HG03439 (cell line): ENCODE data around the gene CNTN4.

Source experiments
- ATAC-seq: cut with Tn5 transposase; IDR thresholded peaks from one replicate; pipeline ENCODE4 v1.9.1; 2021; ENCODE audit warnings: mild to moderate bottlenecking, moderate library complexity; ENCODE audit not compliant: unreplicated experiment

The CNTN4 gene

GRCh38 chr3:2250783-2251182 lies 152.1 kb downstream of the CNTN4 start:
- no peak for ATAC-seq

- ATAC-seq = no peak
These were observed 163.1 kb downstream of the CNTN4 start for GRCh38 chr3:2261747-2262146.

DNA sequence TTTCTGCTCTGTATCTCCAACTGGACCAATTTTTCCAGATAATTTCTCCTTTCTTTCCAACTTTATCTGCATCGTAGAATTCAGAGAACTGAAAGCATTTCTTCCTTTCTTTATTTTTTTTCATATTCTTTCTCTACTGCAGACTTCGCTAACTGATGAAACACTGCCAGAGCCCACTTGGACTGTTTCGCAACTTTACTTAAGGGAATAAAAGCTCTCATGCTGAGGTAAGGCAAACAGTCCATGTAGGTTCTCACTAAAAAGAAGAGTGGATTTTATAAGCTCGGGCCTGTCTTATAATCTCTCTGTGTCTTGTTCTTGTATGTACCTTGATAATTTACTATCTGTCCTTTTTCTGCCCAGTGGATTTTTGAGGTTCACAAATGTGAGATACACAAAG lies 163.5 kb downstream of the CNTN4 start:
- ATAC-seq = no peak

GRCh38 chr3:2266606-2267005 lies 167.9 kb downstream of the CNTN4 start:
- ATAC-seq = no peak

DNA sequence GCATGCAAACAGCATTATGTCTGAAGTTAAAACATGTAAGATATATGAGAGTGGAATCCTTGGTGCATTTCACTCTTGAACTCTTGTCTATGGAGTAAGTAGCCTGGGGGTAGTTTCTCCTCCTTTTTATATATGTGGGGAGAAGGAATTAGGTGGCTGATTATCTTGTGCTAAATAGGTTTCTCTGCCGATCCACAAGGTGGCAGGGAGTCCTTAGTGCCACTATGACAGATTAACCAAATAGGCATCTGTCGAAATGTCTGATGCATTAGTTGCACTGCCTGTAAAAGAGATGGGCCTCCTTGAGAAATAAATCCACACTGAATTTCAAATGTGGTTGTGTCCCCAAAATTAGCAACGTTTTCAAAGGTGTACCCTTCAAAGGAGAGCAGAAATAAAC lies 170.1 kb downstream of the CNTN4 start:
- ATAC-seq = no peak

GRCh38 chr3:2274526-2274925 lies 175.9 kb downstream of the CNTN4 start:
- ATAC-seq = no peak

DNA sequence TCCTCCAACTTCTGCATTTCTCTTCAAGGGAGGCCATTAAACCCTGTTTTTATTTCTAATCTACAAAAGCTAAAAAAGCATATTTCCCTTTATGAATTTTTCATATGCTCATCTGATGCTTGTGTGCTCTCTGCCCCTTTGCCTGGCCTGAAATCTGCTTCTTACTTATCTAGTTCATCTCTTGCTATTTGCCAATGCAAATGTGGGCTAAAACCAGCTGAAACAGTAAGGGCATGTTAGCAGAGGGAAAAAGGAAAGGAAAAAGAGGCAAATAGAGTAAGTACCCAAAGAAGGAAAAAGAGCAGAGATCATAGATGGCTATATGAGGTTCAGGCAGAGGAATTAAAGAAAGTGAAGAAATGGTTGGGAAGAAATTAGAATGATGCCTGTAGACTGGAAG lies 185.2 kb downstream of the CNTN4 start:
- no peak for ATAC-seq

GRCh38 chr3:2300938-2301337 lies 202.3 kb downstream of the CNTN4 start:
- no peak for ATAC-seq

DNA sequence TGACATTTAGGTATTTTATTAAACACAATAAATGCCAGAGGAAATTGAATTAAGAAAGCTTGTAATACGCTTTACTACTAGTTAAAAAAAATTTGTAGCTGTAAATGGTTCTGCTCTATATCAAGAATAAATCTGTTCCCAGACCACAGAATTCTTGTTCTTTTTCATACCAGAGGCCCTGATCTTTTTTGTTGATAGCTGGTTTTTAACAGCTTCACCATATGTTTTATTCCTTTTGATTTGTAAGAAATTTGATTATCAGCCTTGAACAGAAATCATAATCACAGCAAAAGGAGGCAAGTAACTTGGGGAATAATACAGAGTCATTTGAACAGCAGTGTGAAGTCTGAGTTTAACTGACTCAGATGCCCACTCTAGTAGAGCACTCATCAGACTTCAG lies 202.7 kb downstream of the CNTN4 start:
- ATAC-seq = no peak

- no peak for ATAC-seq
These were observed 204.9 kb downstream of the CNTN4 start for GRCh38 chr3:2303566-2303965.

GRCh38 chr3:2311022-2311421 lies 212.4 kb downstream of the CNTN4 start:
- ATAC-seq = no peak

- ATAC-seq = no peak
These were observed 218.9 kb downstream of the CNTN4 start for GRCh38 chr3:2317521-2317920.

- ATAC-seq = no peak
These were observed 236.3 kb downstream of the CNTN4 start for GRCh38 chr3:2334921-2335320.

DNA sequence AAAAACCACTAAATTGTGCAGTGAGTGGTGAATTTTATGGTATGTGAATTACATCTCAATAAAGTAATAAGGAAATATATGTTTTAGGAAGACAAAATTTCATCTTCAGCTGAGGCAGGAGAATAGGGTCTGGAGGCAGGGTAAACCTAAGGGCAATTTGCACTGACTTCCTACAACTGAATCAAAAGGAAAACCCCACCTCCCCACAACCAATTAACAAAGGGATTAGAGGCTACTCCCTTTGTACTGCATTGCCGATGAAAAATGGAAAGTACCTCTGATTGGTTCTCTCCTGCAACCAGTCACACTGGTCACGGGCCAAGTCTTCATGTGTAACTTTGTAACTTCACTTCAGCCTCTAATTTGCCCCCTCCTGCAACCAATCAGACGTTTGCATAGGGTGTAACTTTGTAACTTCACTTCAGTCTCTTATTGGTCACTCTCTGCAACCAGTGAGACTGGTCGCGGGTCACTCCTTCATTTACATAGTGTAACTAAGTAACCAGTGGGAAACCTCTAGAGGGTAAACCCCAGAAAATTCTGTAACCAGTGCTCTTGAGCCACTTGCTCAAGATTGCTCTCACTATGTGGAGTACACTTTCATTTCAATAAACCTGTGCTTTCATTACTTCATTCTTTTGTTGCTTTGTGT lies 244.5 kb downstream of the CNTN4 start:
- ATAC-seq = no peak

GRCh38 chr3:2352134-2352762 lies 253.6 kb downstream of the CNTN4 start:
- ATAC-seq = no peak

- no peak for ATAC-seq
These were observed 256.0 kb downstream of the CNTN4 start for GRCh38 chr3:2354702-2355101.

DNA sequence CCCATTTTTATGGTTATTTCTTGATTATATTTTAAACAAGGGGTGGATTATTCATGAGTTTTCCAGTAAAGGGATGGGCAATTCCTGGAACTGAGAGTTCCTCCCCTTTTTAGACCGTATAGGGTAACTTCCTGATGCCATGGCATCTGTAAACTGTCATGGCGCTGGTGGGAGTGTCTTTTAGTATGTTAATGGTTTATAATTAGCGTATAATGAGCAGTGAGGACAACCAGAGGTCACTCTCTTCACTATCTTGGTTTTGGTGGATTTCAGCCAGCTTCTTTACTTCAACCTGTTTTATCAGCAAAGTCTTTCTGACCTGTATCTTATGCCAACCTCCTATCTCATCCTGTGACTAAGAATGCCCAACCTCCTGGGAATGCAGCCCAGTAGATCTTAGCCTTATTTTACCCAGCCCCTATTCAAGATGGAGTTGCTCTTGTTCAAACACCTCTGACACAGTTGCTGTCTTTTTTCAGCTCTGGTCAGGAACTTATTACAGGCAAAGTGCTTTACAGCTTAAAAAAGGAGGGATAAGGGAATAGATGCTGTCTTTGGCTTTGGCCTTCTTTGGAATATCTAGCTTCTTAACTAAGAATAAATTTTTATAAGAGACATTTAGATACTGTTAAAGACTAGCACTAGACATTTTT lies 257.8 kb downstream of the CNTN4 start:
- ATAC-seq = no peak

GRCh38 chr3:2360815-2361214 lies 262.1 kb downstream of the CNTN4 start:
- ATAC-seq = no peak

GRCh38 chr3:2362122-2362521 lies 263.5 kb downstream of the CNTN4 start:
- ATAC-seq = no peak

DNA sequence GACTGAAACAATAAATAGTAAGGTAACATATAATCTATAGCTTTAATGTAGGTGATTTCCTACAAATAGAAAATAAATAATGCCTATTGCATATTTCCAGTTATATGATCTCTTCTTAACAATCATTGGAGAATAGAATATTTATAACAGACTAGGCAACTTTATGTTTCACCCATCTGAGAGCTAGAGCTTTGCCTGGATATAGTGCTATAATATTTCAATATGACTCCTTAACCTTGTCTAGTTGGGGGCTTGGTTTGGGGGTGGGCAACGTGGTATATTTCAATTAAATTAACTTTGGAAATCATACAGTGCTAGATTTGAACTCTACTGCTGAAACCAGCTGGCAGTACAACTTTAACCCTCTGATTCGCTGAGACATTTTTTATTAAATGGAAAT lies 265.2 kb downstream of the CNTN4 start:
- no peak for ATAC-seq

- ATAC-seq = no peak
These were observed 271.7 kb downstream of the CNTN4 start for GRCh38 chr3:2370317-2370716.

- no peak for ATAC-seq
These were observed 273.6 kb downstream of the CNTN4 start for GRCh38 chr3:2372306-2372705.
